HepG2 (cell line): ENCODE data around the gene MOG.

ENCODE experiments used
- IRF2 ChIP-seq: IDR thresholded peaks from 2 replicates; pipeline ENCODE4 v1.6.1; 2018; ENCODE audit warnings: missing genetic modification reagents, missing compliant biosample characterization
- TAF1 ChIP-seq: sonication (generic); formaldehyde crosslinking; IDR thresholded peaks from 2 replicates; pipeline ENCODE4 v1.4.0; 2020; ENCODE audit warnings: missing genetic modification reagents
- YY1 ChIP-seq: IDR thresholded peaks from 2 replicates; pipeline ENCODE4 v1.6.1; 2011; ENCODE audit warnings: low read length, low read depth, moderate library complexity, mild to moderate bottlenecking; ENCODE audit not compliant: insufficient read depth, insufficient replicate concordance
- ZFP91 ChIP-seq: sonication (generic); formaldehyde crosslinking; IDR thresholded peaks from 2 replicates; pipeline ENCODE4 v1.9.0; 2022; ENCODE audit warnings: missing genetic modification reagents, mild to moderate bottlenecking, borderline replicate concordance
- ZNF33A ChIP-seq: sonication (generic); formaldehyde crosslinking; IDR thresholded peaks from 2 replicates; pipeline ENCODE4 v1.5.1; 2020; ENCODE audit warnings: missing genetic modification reagents, mild to moderate bottlenecking, moderate library complexity, borderline replicate concordance
- ZNF589 ChIP-seq: sonication (generic); formaldehyde crosslinking; conservative IDR thresholded peaks from 2 replicates; pipeline ENCODE4 v1.8.0; 2022; ENCODE audit warnings: mild to moderate bottlenecking, moderate library complexity, missing genetic modification reagents
- ZNF614 ChIP-seq: IDR thresholded peaks from 2 replicates; pipeline ENCODE4 v1.6.1; 2018; ENCODE audit warnings: missing biosample characterization, missing genetic modification reagents, inconsistent platforms, borderline replicate concordance
- ZNF766 ChIP-seq: sonication (generic); formaldehyde crosslinking; IDR thresholded peaks from 2 replicates; pipeline ENCODE4 v1.5.0; 2020; ENCODE audit warnings: missing genetic modification reagents, borderline replicate concordance
- ZSCAN29 ChIP-seq: sonication (generic); formaldehyde crosslinking; conservative IDR thresholded peaks from 2 replicates; pipeline ENCODE4 v1.4.0; 2020; ENCODE audit warnings: mild to moderate bottlenecking, missing genetic modification reagents

GRCh38 chr6:29665942-29666825 is 9.3 kb downstream of the MOG start:
- TF ChIP-seq ZNF589 (CRISPR knock-in tag) (no peak), IRF2 (CRISPR knock-in tag) (no peak), YY1 (no peak), TAF1 (CRISPR knock-in tag) (no peak), ZNF614 (CRISPR knock-in tag) (no peak), ZFP91 (CRISPR knock-in tag) (no peak), ZNF33A (CRISPR knock-in tag) (no peak), ZSCAN29 (CRISPR knock-in tag) (no peak), ZNF766 (CRISPR knock-in tag) (no peak)
